Caco-2 (cell line): ENCODE results near the gene MGLL. TPM values are rescaled to one million over a fixed set of nuclear protein-coding genes. Genes with fewer than 3 reads are reported as not detected.

Experiments
- BruUV-seq: library from RNA; stranded (reverse); fragments of 400-500 nt; replicated peaks from 2 replicates; lab custom pipeline; 2021; lab: Mats Ljungman, UMichigan
- CTCF ChIA-PET: fragments of 300-600 bp; sonication (Branson Sonifier 250); formaldehyde crosslinking; loops from one replicate; lab custom pipeline; 2022; ENCODE audit warnings: antibody characterized with exemption; lab: Charles Lee
- POLR2A ChIA-PET: fragments of 300-600 bp; sonication (Branson Sonifier 250); formaldehyde crosslinking; loops from one replicate; lab custom pipeline; 2022; ENCODE audit warnings: antibody characterized with exemption; lab: Charles Lee
- DNase-seq, 2 experiments: peaks; one replicate each; pipeline versions ENCODE4 v3.0.0 to v3.0.0-alpha.2; 2020 to 2022
- H3K27me3 ChIP-seq: replicated peaks from 2 replicates; pipeline ENCODE4 v1.6.0; 2011; ENCODE audit warnings: low read length; ENCODE audit not compliant: control insufficient read depth, insufficient read depth
- H3K36me3 ChIP-seq: 2 replicates; pipeline ENCODE4 v1.5.1; 2011; ENCODE audit warnings: low read length; ENCODE audit not compliant: control insufficient read depth, insufficient read depth
- H3K4me1 ChIP-seq: fragments of 250-450 bp; sonication (Bioruptor Pico); 2 replicates; pipeline ENCODE4 v1.5.1; 2020; ENCODE audit warnings: mild to moderate bottlenecking
- H3K4me3 ChIP-seq: 2 replicates; pipeline ENCODE4 v1.5.1; 2011; ENCODE audit warnings: low read depth, mild to moderate bottlenecking, control low read depth, low read length
- H3K9me3 ChIP-seq: fragments of 250-450 bp; sonication (Bioruptor Pico); 2 replicates; pipeline ENCODE4 v1.5.1; 2020; ENCODE audit warnings: mild to moderate bottlenecking, moderate library complexity
- H3K27ac Mint-ChIP-seq: one replicate; pipeline ENCODE4 v1.8.0; 2022; ENCODE audit warnings: mixed read lengths; ENCODE audit not compliant: unreplicated experiment
- H3K27me3 Mint-ChIP-seq: one replicate; pipeline ENCODE4 v1.8.0; 2022; ENCODE audit warnings: mixed read lengths; ENCODE audit not compliant: insufficient read depth, unreplicated experiment
- H3K36me3 Mint-ChIP-seq: one replicate; pipeline ENCODE4 v1.8.0; 2022; ENCODE audit warnings: mild to moderate bottlenecking, mixed read lengths; ENCODE audit not compliant: insufficient read depth, unreplicated experiment
- H3K4me1 Mint-ChIP-seq: one replicate; pipeline ENCODE4 v1.8.0; 2022; ENCODE audit warnings: low read depth, mixed read lengths; ENCODE audit not compliant: unreplicated experiment
- H3K4me3 Mint-ChIP-seq: one replicate; pipeline ENCODE4 v1.8.0; 2022; ENCODE audit warnings: mild to moderate bottlenecking, moderate library complexity, mixed read lengths; ENCODE audit not compliant: unreplicated experiment
- H3K9me3 Mint-ChIP-seq: one replicate; pipeline ENCODE4 v1.8.0; 2022; ENCODE audit warnings: mixed read lengths; ENCODE audit not compliant: unreplicated experiment
- intact Hi-C: fragments of 100-400 bp; cut with micrococcal nuclease; formaldehyde crosslinking; loops from one replicate; pipeline ENCODE4 v1.10.0; 2022; ENCODE audit not compliant: unreplicated experiment
- total RNA-seq: library from RNA; stranded (reverse); gene quantifications from 2 replicates; pipeline ENCODE4 v1.2.3, GENCODE V29; 2022
- TF ChIP-seq, protein P1 (sequence below), 2 experiments: fragments of 200-600 bp in 1 of 2; IDR thresholded peaks; 1 replicate in 1 of 2; 2 replicates in 1 of 2; pipeline versions ENCODE4 v1.5.1 to v1.8.0; 2011 to 2022; ENCODE audit warnings: antibody characterized with exemption in 1 of 2, control low read depth in 1 of 2, inconsistent platforms in 1 of 2, low read depth in 1 of 2, low read length in 1 of 2, mild to moderate bottlenecking in 1 of 2, moderate library complexity in 1 of 2; ENCODE audit not compliant: insufficient read depth in 1 of 2, severe bottlenecking in 1 of 2, unreplicated experiment in 1 of 2

The MGLL gene
- total RNA-seq, 1 experiment from 2014 or later, result 7.8 TPM

DNA sequence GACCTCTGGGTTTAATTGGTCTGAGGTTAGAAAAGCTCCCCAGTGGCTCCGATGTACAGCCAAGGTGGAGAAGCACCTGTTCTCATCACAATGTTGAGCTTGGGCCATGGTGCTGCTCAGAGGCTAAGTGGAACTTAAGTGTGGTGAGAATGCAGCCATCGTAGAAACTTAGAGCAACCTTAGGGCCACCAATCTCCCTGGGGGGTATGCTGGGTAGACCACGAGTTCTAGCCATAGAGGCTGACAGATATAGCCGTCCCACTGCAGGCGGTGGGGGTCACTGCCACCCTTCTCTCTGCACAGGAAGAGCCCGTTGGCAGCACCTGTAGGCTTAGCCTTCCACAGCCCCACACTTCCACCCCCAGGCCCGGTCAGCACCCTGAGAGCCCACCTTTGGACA, 38.0 kb downstream of the MGLL start:
- Histone ChIP-seq H3K9me3 (no peaks in the 10 kb centered on the region), H3K4me3 (no peak overlapping the region), H3K36me3 (no peaks in the 10 kb centered on the region), H3K4me1 (no peaks in the 10 kb centered on the region; the same call in 1 of the 2 replicates), H3K27me3 (no peaks in the 10 kb centered on the region)
- intact Hi-C loops, result no loop called here
- H3K4me1 Mint-ChIP-seq, result peaks cover 1% of the 10 kb centered on the region
- BruUV-seq, result no TSS peak
- no peak overlapping the region for H3K27ac Mint-ChIP-seq
- H3K9me3 Mint-ChIP-seq, result no peaks in the 10 kb centered on the region
- TF ChIP-seq, protein P1, sequence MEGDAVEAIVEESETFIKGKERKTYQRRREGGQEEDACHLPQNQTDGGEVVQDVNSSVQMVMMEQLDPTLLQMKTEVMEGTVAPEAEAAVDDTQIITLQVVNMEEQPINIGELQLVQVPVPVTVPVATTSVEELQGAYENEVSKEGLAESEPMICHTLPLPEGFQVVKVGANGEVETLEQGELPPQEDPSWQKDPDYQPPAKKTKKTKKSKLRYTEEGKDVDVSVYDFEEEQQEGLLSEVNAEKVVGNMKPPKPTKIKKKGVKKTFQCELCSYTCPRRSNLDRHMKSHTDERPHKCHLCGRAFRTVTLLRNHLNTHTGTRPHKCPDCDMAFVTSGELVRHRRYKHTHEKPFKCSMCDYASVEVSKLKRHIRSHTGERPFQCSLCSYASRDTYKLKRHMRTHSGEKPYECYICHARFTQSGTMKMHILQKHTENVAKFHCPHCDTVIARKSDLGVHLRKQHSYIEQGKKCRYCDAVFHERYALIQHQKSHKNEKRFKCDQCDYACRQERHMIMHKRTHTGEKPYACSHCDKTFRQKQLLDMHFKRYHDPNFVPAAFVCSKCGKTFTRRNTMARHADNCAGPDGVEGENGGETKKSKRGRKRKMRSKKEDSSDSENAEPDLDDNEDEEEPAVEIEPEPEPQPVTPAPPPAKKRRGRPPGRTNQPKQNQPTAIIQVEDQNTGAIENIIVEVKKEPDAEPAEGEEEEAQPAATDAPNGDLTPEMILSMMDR (IDR thresholded peaks at IDR 0.05; ENCODE audit: insufficient read depth in 1 of 2, low read depth in 1 of 2, low read length in 1 of 2, severe bottlenecking in 1 of 2, unreplicated experiment in 1 of 2), result no peak
- CTCF ChIA-PET, result no interaction called here
- DNase-seq, result no peak
- H3K4me3 Mint-ChIP-seq, result no peak overlapping the region
- no peaks in the 10 kb centered on the region for H3K36me3 Mint-ChIP-seq
- POLR2A ChIA-PET, result no interaction called here
- no peaks in the 10 kb centered on the region for H3K27me3 Mint-ChIP-seq

DNA sequence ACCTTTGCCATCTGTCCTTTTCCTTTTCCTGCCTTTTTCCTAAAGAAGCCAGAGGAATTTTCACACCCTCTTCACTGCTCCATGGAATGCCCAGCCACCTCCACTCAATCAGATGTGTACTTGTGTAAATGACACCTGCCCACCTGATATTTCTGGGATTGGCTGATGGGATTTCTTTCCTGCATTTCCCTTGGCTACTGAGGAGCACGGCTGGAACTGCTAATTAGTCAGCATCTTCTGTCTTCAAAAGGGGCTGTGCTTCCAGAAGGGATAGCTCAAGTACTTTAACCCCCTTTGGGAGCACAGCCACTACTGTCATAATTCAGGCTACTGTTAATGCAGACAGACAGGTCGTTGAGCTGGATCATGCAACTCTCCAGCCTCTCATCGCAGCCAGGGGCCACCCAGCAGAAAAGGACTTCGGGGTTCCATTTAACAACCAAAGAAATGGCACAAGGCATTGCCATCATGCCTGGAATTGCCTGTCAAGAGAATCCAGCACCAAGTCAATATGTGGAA, 38.6 kb downstream of the MGLL start:
- Histone ChIP-seq H3K4me3 (no peak overlapping the region), H3K4me1 (no peaks in the 10 kb centered on the region; the same call in 1 of the 2 replicates), H3K27me3 (no peaks in the 10 kb centered on the region), H3K36me3 (no peaks in the 10 kb centered on the region), H3K9me3 (no peaks in the 10 kb centered on the region)
- DNase-seq, result no peak
- POLR2A ChIA-PET, result no interaction called here
- Mint-ChIP-seq H3K4me1 (no peaks in the 10 kb centered on the region), H3K4me3 (no peak overlapping the region), H3K9me3 (no peaks in the 10 kb centered on the region), H3K27ac (no peak overlapping the region), H3K27me3 (no peaks in the 10 kb centered on the region), H3K36me3 (no peaks in the 10 kb centered on the region)
- TF ChIP-seq, protein P1 (IDR thresholded peaks at IDR 0.05; ENCODE audit: insufficient read depth in 1 of 2, low read depth in 1 of 2, low read length in 1 of 2, severe bottlenecking in 1 of 2, unreplicated experiment in 1 of 2), result no peak
- BruUV-seq, result no TSS peak
- intact Hi-C loops, result no loop called here
- CTCF ChIA-PET, result interaction anchor here (0.6 to 0.7 kb wide), 2 partner anchors 7 to 354 kb away, joined by 3 to 8 read pairs; no protein-coding TSS in a partner anchor

DNA sequence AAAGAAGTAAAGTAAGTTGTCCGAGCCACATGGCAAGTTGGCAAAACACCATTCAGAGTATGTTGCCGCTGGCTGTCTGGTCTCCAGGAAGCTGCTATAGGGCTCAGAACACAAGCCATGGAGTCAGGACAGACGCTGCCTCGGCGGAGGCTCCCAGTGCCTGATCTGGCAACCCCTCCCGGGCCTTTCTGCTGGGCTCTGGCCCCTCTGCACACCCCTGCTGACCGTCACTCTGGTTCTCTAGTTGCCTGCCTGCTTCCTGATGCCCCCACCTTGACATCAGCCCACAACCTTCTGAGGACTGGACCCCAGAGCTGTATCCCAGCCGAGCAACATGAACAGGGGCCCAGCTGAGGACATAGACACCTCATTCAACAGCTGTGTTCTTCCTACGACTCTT, 39.1 kb downstream of the MGLL start:
- Histone ChIP-seq H3K36me3 (no peaks in the 10 kb centered on the region), H3K4me3 (no peak overlapping the region), H3K27me3 (no peaks in the 10 kb centered on the region), H3K4me1 (peaks cover 3% of the 10 kb centered on the region; the same call in 1 of the 2 replicates), H3K9me3 (no peaks in the 10 kb centered on the region)
- CTCF ChIA-PET, result interaction anchor here (0.6 to 0.7 kb wide), 2 partner anchors 8 to 353 kb away, joined by 3 to 8 read pairs; no protein-coding TSS in a partner anchor
- TF ChIP-seq, protein P1 (IDR thresholded peaks at IDR 0.05; ENCODE audit: insufficient read depth in 1 of 2, low read depth in 1 of 2, low read length in 1 of 2, severe bottlenecking in 1 of 2, unreplicated experiment in 1 of 2), result no peak
- DNase-seq, result no peak
- intact Hi-C loops, result no loop called here
- Mint-ChIP-seq H3K9me3 (no peaks in the 10 kb centered on the region), H3K27ac (no peak overlapping the region), H3K4me3 (no peak overlapping the region), H3K4me1 (no peaks in the 10 kb centered on the region), H3K36me3 (no peaks in the 10 kb centered on the region), H3K27me3 (no peaks in the 10 kb centered on the region)
- POLR2A ChIA-PET, result no interaction called here
- BruUV-seq, result no TSS peak
